Measurements from ENCODE around the gene PRDX6.

DNA sequence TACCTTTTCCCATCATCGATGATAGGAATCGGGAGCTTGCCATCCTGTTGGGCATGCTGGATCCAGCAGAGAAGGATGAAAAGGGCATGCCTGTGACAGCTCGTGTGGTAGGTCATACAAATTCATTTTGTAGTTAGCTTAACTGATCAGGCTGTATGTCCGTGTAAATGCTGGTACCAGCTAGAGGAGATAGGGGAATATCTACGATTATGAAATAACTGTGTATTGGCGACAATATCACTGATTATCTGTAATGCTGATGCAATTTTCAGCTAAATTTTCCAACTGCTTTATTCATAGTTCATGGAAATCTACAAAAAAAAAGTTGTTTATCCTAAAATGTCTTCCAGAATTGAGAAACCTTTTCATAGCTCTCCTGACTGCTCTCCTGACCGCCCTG lies 8.3 kb downstream of the PRDX6 start:
- TF ChIP-seq CTCF (IDR thresholded peaks at IDR 0.05; ENCODE audit: insufficient read depth, low read length, poor library complexity, severe bottlenecking) (no peak), EZH2phosphoT487 (conservative IDR thresholded peaks at IDR 0.05; ENCODE audit: low read length) (no peak)
